H1 (cell line): ENCODE measurements around the gene CAMK2A. TPM values are rescaled to one million over a fixed set of nuclear protein-coding genes. Genes with fewer than 3 reads are reported as not detected.

Experiments
- CTCF ChIA-PET: fragments of 300-600 bp; sonication (Branson Sonifier 250); formaldehyde crosslinking; loops from one replicate; lab custom pipeline; 2021; ENCODE audit not compliant: partially characterized antibody; lab: Charles Lee
- POLR2A ChIA-PET: fragments of 300-600 bp; sonication (Branson Sonifier 250); formaldehyde crosslinking; loops from one replicate; lab custom pipeline; 2021; ENCODE audit warnings: inconsistent platforms; ENCODE audit not compliant: partially characterized antibody; lab: Charles Lee
- DNase-seq, 2 experiments: peaks; one replicate each; pipeline versions ENCODE4 v3.0.0 to v3.0.0-alpha.2; 2010 to 2022; ENCODE audit warnings: low spot score in 2 of 2, low read depth in 1 of 2, mixed read lengths in 1 of 2
- FAIRE-seq: peaks from 2 replicates; lab custom pipeline; 2011; peaks lifted over from hg19 to GRCh38; lab: Jason Lieb, UNC
- H2AFZ ChIP-seq: 2 replicates; pipeline ENCODE4 v1.8.1; 2012; ENCODE audit warnings: low read length, inconsistent platforms
- H2AK5ac ChIP-seq: 2 replicates; pipeline ENCODE4 v1.6.1; 2013; ENCODE audit warnings: low read depth, low read length
- H2BK120ac ChIP-seq: replicated peaks from 2 replicates; pipeline ENCODE3; 2013; ENCODE audit warnings: low read depth, low read length, inconsistent platforms
- H2BK12ac ChIP-seq: 2 replicates; pipeline ENCODE4 v1.6.1; 2013; ENCODE audit warnings: low read depth, low read length
- H2BK15ac ChIP-seq: 2 replicates; pipeline ENCODE4 v1.6.1; 2013; ENCODE audit warnings: low read length
- H2BK20ac ChIP-seq: 2 replicates; pipeline ENCODE4 v1.6.1; 2013; ENCODE audit warnings: low read length
- H2BK5ac ChIP-seq: 2 replicates; pipeline ENCODE4 v1.6.1; 2013; ENCODE audit warnings: low read depth, low read length
- H3K14ac ChIP-seq: 2 replicates; pipeline ENCODE4 v1.6.1; 2013; ENCODE audit warnings: inconsistent platforms; ENCODE audit not compliant: insufficient read length
- H3K18ac ChIP-seq: 2 replicates; pipeline ENCODE4 v1.6.1; 2013; ENCODE audit warnings: low read length; ENCODE audit errors: extremely low read depth
- H3K23ac ChIP-seq: 2 replicates; pipeline ENCODE4 v1.6.1; 2013; ENCODE audit warnings: inconsistent platforms; ENCODE audit not compliant: insufficient read length
- H3K23me2 ChIP-seq: 2 replicates; pipeline ENCODE4 v1.6.1; 2013; ENCODE audit warnings: low read depth, low read length
- H3K27ac ChIP-seq: 2 replicates; pipeline ENCODE4 v1.6.1; 2011; ENCODE audit warnings: low read depth, low read length, inconsistent platforms
- H3K27me3 ChIP-seq, 4 experiments: replicated peaks in 1 of 4; 1 replicate in 1 of 4; 2 replicates in 3 of 4; pipeline versions ENCODE4 v1.6.1 to v1.8.1; 2011 to 2013; ENCODE audit warnings: low read length in 3 of 4, mild to moderate bottlenecking in 3 of 4, inconsistent platforms in 2 of 4, mixed read lengths in 2 of 4, moderate library complexity in 1 of 4; ENCODE audit not compliant: control insufficient read depth in 3 of 4, insufficient read depth in 3 of 4; ENCODE audit errors: extremely low read depth in 1 of 4
- H3K36me3 ChIP-seq, 4 experiments: 2 replicates each; pipeline versions ENCODE4 v1.6.1 to v1.8.1; 2011 to 2013; ENCODE audit warnings: mild to moderate bottlenecking in 4 of 4, low read length in 3 of 4, moderate library complexity in 2 of 4, control low read depth in 1 of 4, inconsistent platforms in 1 of 4; ENCODE audit not compliant: insufficient read depth in 4 of 4, control insufficient read depth in 2 of 4
- H3K4ac ChIP-seq: replicated peaks from 2 replicates; pipeline ENCODE3; 2013; ENCODE audit warnings: low read length, low read depth, mixed read lengths, inconsistent platforms; ENCODE audit not compliant: insufficient read length
- H3K4me1 ChIP-seq, 4 experiments: replicated peaks in 1 of 4; 1 replicate in 1 of 4; 2 replicates in 3 of 4; pipeline versions ENCODE4 v1.6.1 to v1.8.1; 2011 to 2013; ENCODE audit warnings: low read length in 3 of 4, inconsistent platforms in 2 of 4, mixed read lengths in 1 of 4; ENCODE audit not compliant: insufficient read depth in 4 of 4, control insufficient read depth in 3 of 4
- H3K4me2 ChIP-seq, 2 experiments: 2 replicates each; pipeline versions ENCODE4 v1.6.1 to v1.8.1; 2011 to 2013; ENCODE audit warnings: low read depth in 2 of 2, low read length in 2 of 2, control low read depth in 1 of 2, inconsistent platforms in 1 of 2, mild to moderate bottlenecking in 1 of 2; ENCODE audit not compliant: insufficient read depth in 1 of 2
- H3K4me3 ChIP-seq, 4 experiments: fragments of 200-600, 300-600 bp in 1 of 4; sonication (generic), shearing (Covaris generic), sonication (Bioruptor Twin) in 1 of 4; 2 replicates each; pipeline versions ENCODE4 v1.5.1 to v1.8.1; 2011 to 2016; ENCODE audit warnings: low read length in 4 of 4, low read depth in 3 of 4, control low read depth in 2 of 4, inconsistent platforms in 2 of 4, mild to moderate bottlenecking in 2 of 4, mixed read lengths in 1 of 4, moderate library complexity in 1 of 4; ENCODE audit not compliant: insufficient read depth in 2 of 4; ENCODE audit errors: extremely low read depth in 1 of 4
- H3K56ac ChIP-seq: replicated peaks from 2 replicates; pipeline ENCODE3; 2013; ENCODE audit warnings: low read depth, mild to moderate bottlenecking, mixed read lengths, low read length, inconsistent platforms; ENCODE audit not compliant: insufficient read length
- H3K79me1 ChIP-seq: 2 replicates; pipeline ENCODE4 v1.6.1; 2013; ENCODE audit warnings: low read depth, low read length, control low read depth
- H3K79me2 ChIP-seq, 2 experiments: 2 replicates each; pipeline versions ENCODE4 v1.6.1 to v1.8.1; 2012 to 2013; ENCODE audit warnings: low read length in 2 of 2, mild to moderate bottlenecking in 2 of 2, inconsistent platforms in 1 of 2; ENCODE audit not compliant: insufficient read depth in 2 of 2, control insufficient read depth in 1 of 2
- H3K9ac ChIP-seq, 4 experiments: replicated peaks in 1 of 4; 1 replicate in 1 of 4; 2 replicates in 3 of 4; pipeline versions ENCODE4 v1.6.1 to v1.8.1; 2011 to 2013; ENCODE audit warnings: low read depth in 3 of 4, low read length in 3 of 4, control low read depth in 2 of 4, mild to moderate bottlenecking in 2 of 4, moderate library complexity in 2 of 4, inconsistent platforms in 1 of 4; ENCODE audit errors: extremely low read depth in 1 of 4
- H3K9me3 ChIP-seq, 2 experiments: 2 replicates each; pipeline versions ENCODE4 v1.6.1 to v1.8.1; 2012 to 2013; ENCODE audit warnings: mild to moderate bottlenecking in 2 of 2, moderate library complexity in 2 of 2, control low read depth in 1 of 2, inconsistent platforms in 1 of 2, low read depth in 1 of 2, low read length in 1 of 2, mixed read lengths in 1 of 2; ENCODE audit not compliant: insufficient read depth in 2 of 2
- H4K20me1 ChIP-seq, 2 experiments: replicated peaks in 1 of 2; 2 replicates each; pipeline versions ENCODE3 to v1.8.1; 2011 to 2013; ENCODE audit warnings: inconsistent platforms in 2 of 2, low read length in 2 of 2, mild to moderate bottlenecking in 1 of 2; ENCODE audit not compliant: insufficient read depth in 2 of 2, control insufficient read depth in 1 of 2
- H4K5ac ChIP-seq: 2 replicates; pipeline ENCODE4 v1.6.1; 2013; ENCODE audit warnings: low read length, low read depth, mixed read lengths, inconsistent platforms; ENCODE audit not compliant: insufficient read length
- H4K8ac ChIP-seq: 2 replicates; pipeline ENCODE4 v1.8.0; 2013; ENCODE audit warnings: mild to moderate bottlenecking, moderate library complexity, low read length, inconsistent platforms; ENCODE audit not compliant: insufficient read depth; ENCODE audit errors: extremely low read depth
- H4K91ac ChIP-seq: replicated peaks from 2 replicates; pipeline ENCODE3; 2013; ENCODE audit warnings: low read length, mixed read lengths, inconsistent platforms; ENCODE audit not compliant: insufficient read length
- CTBP2 ChIP-seq: IDR thresholded peaks from 2 replicates; pipeline ENCODE4 v1.7.0; 2011; ENCODE audit warnings: borderline replicate concordance, mild to moderate bottlenecking, moderate library complexity, mixed read lengths, low read length; ENCODE audit not compliant: insufficient read depth, insufficient read length
- RNF2 ChIP-seq: fragments of 200-900, 300-1000 bp; sonication (generic); IDR thresholded peaks from 2 replicates; pipeline ENCODE4 v1.7.1; 2016; ENCODE audit warnings: borderline replicate concordance, low read depth, mild to moderate bottlenecking, antibody characterized with exemption, low read length; ENCODE audit not compliant: poor library complexity, severe bottlenecking; ENCODE audit errors: missing control alignments
- TEAD4 ChIP-seq: IDR thresholded peaks from 2 replicates; pipeline ENCODE4 v1.6.1; 2012; ENCODE audit warnings: low read depth, low read length, inconsistent platforms, mixed read lengths
- WGBS, 2 experiments: shearing (Covaris generic) in 1 of 2; methylation state at CpG; one replicate each; pipeline versions ENCODE4 v1.1.6 to v1.1.7; 2013 to 2015; ENCODE audit warnings: low lambda C conversion rate in 2 of 2, mixed read lengths in 2 of 2, inconsistent platforms in 1 of 2, low coverage in 1 of 2, missing lambda C conversion rate in 1 of 2; ENCODE audit not compliant: insufficient replicate concordance in 2 of 2, insufficient coverage in 1 of 2, insufficient read length in 1 of 2; ENCODE audit errors: extremely low coverage in 1 of 2, missing lambda C conversion rate in 1 of 2; 5-methylcytosine and 5-hydroxymethylcytosine counted together
- polyA plus RNA-seq, 7 experiments: library from polyadenylated mRNA; depleted of rRNA in 3 of 7; stranded (reverse) in 5 of 7; unstranded in 2 of 7; fragments of >200 nt in 5 of 7; fragments of 200-250 nt in 2 of 7; gene quantifications; 1 replicate in 5 of 7; 2 replicates in 1 of 7; 4 replicates in 1 of 7; pipeline versions ENCODE4 v1.2.1 to v1.2.3, GENCODE V29; 2011 to 2013; ENCODE audit warnings: missing spikeins in 2 of 7, mixed read lengths in 2 of 7
- total RNA-seq: library from RNA; stranded (reverse); fragmentation: NEBNext Ultra II Directional; extraction: Animal tissue kit (Norgen Biotek cat#: 25700); gene quantifications from 2 replicates; pipeline ENCODE4 v1.2.1, GENCODE V29; 2021

The CAMK2A gene
- total and polyA plus RNA-seq, 2 of the 8 experiments (the other 6 are each of a cell fraction or from before 2014, with no cell fraction given): 0.20 to 0.28 TPM

GRCh38 chr5:150245111-150245789 lies 44.3 kb downstream of the CAMK2A start:
- no peaks in the 10 kb centered on the region for H3K9me3 ChIP-seq
- CTCF ChIA-PET: interaction anchor here (0.6 to 1.7 kb wide), 2 partner anchors 11 to 31 kb away, joined by 3 read pairs; no protein-coding TSS in a partner anchor
- H3K23me2 ChIP-seq: no peaks in the 10 kb centered on the region; the same call in 1 of the 2 replicates
- H3K4me2 ChIP-seq: no peak overlapping the region
- H3K14ac ChIP-seq: no peak overlapping the region
- no peak overlapping the region for H3K4ac ChIP-seq
- no peak overlapping the region for H2BK20ac ChIP-seq
- H2AK5ac ChIP-seq: no peak overlapping the region
- H4K91ac ChIP-seq: no peak overlapping the region
- no peak overlapping the region for H3K9ac ChIP-seq
- H4K20me1 ChIP-seq: no peaks in the 10 kb centered on the region
- H3K79me2 ChIP-seq: no peaks in the 10 kb centered on the region
- H4K8ac ChIP-seq: peak overlapping the region; percentile 4; the same call in 1 of the 2 replicates
- no peak overlapping the region for H2BK15ac ChIP-seq
- TF ChIP-seq TEAD4 (no peak), CTBP2 (no peak), RNF2 (no peak)
- TF ChIP-seq, all 59 proteins: peak for 0
- Histone ChIP-seq H3K4me3 (no peak overlapping the region), H3K27ac (no peak overlapping the region), H2BK120ac (no peak overlapping the region), H3K23ac (no peak overlapping the region), H3K4me1 (0 out of 7 replicates have a peak, but pooled peaks cover 0 to 2% (median 0%) of the 10 kb centered on the region in 4 experiments), H2AFZ (no peak overlapping the region), H2BK12ac (no peak overlapping the region), H2BK5ac (no peak overlapping the region), H3K18ac (no peak overlapping the region), H3K79me1 (no peaks in the 10 kb centered on the region), H4K5ac (no peak overlapping the region), H3K56ac (no peak overlapping the region), H3K36me3 (no peaks in the 10 kb centered on the region), H3K27me3 (no peaks in the 10 kb centered on the region)
- no peak for FAIRE-seq
- DNase-seq: no peak
- POLR2A ChIA-PET: interaction anchor here (0.6 kb wide), 1 partner anchor 122 kb away, joined by 4 read pairs; no protein-coding TSS in a partner anchor
- WGBS, 2 experiments: 96% methylated on average over 13 of the region's 18 CpGs; no CpG with 5 or more reads in 1 of the 2 experiments
